ENCODE measurements around the gene BCCIP.

Gene BCCIP

DNA sequence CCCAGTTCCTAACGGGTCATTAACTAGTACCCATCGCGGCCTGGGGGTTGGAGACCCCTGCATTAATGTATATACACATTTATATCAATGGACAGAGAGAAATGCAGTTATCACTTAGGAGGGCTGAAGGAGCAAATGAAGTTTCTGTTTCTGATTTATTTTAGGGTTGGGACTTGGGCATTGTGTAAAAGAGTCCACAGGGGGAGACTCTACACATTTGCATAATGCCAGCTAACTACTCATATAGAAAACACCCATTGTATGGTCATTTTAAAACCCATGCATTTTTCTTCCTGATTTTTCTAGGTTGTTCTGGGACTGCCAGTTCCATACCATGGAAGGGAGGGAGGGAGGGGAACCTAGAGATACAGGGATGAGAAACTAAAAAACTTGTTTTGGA lies 23.5 kb downstream of the BCCIP start:
- TF ChIP-seq, protein P1, sequence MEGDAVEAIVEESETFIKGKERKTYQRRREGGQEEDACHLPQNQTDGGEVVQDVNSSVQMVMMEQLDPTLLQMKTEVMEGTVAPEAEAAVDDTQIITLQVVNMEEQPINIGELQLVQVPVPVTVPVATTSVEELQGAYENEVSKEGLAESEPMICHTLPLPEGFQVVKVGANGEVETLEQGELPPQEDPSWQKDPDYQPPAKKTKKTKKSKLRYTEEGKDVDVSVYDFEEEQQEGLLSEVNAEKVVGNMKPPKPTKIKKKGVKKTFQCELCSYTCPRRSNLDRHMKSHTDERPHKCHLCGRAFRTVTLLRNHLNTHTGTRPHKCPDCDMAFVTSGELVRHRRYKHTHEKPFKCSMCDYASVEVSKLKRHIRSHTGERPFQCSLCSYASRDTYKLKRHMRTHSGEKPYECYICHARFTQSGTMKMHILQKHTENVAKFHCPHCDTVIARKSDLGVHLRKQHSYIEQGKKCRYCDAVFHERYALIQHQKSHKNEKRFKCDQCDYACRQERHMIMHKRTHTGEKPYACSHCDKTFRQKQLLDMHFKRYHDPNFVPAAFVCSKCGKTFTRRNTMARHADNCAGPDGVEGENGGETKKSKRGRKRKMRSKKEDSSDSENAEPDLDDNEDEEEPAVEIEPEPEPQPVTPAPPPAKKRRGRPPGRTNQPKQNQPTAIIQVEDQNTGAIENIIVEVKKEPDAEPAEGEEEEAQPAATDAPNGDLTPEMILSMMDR (IDR thresholded peaks at IDR 0.05), result no peak

DNA sequence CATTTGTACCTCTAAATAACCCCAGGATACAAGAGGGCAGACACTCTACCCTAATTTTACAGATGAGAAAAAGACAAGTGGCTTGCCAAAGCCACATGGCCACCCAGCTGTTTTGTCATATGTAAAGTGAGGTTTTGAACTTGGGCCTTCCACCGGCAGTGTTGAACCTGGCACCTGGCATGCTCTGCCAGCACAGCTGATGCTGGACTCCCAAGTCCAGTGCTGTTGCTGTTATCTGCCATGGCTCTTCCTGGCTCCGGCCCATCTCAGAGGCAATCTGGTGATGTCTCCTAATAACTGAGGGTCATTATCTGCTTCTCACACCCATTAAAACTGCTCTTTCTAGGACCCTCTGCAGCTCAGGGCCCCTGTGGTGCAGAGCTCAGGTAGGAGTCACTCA lies 25.0 kb downstream of the BCCIP start:
- TF ChIP-seq, protein P1 (IDR thresholded peaks at IDR 0.05), result no peak

DNA sequence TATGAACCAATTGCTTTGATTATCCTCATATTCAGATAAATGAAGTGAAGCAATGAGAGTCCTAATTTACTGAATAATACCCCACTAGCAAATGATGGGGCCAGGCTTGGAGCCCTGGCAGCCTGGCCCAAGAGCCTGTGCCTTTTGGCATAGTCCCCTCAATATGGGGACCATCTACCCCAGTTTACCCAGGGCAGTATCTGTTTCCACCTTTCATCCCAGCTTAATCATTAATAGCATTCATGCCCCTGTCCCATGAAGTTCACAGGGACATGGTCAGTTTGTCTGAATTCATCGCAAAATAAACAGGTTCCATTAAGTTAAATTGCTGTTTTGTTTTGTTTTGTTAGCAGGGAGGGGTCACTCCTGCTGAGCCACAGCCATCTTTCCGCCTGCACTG lies 25.5 kb downstream of the BCCIP start:
- TF ChIP-seq, protein P1 (IDR thresholded peaks at IDR 0.05), result no peak

GRCh38 chr10:125849448-125849847 lies 26.1 kb downstream of the BCCIP start:
- TF ChIP-seq, protein P1 (IDR thresholded peaks at IDR 0.05), result no peak

DNA sequence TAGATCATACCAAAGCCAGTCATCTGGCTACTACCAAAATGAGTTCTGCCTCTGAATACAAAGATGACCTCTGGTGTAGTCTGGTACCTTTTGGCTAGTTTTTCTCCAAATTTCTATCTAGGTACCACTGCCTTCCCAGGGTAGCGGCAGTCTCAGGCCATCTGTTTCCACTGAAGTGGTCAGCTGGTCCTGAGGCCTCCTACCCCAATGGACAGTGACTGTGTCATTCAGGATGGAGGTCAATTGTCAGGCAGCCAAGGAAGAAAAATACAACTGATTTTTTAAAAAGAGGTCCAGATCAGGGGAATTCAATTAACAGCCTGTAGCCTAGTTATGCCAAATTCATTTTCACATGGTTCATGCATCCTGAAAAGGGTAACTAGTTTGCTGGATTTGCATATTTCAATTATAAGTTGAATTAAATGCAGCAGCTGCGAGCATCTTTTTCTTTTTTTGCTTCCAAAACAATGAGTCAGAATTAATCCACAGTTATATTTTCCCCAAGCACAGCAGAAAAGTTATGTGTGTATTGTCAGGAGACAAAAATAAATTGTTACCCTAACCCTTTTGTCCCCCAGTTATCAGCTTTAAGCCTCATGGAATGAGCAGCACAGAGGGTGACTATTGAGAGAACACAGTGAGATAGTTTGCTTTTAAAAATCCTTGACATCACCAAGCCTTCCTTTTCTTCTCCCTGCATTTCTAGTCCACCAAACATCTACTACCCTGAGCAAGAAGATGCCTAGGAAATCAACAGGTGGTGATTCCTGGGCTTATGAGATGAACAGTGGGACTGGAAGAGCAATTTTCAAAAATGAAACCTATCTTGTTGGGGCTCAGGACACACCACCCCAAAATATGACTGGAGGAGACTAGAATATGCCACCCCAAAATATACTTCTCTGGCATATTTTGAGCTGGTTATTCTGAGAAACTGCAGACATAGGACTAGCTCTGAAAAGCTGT lies 27.7 kb downstream of the BCCIP start:
- TF ChIP-seq, protein P1 (IDR thresholded peaks at IDR 0.05), result no peak

DNA sequence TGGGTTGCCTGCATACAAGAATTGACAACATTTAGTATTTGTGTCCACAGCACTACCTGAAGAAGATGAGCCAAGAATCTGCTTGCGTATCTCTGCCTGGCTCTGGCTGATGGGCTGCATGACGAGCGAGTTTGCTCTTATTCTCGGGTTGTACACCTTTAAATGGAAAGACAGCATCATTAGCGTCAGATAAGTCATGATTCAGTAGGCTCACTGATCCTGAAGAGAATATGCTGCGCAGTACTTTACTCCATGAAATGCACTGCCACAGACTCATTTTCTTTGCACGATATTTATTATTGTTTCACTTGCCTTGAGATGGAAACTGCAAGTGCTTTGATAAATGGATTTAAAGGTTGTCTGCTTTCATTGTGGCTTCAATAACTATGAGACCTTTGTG lies 29.1 kb downstream of the BCCIP start:
- TF ChIP-seq, protein P1 (IDR thresholded peaks at IDR 0.05), result no peak

DNA sequence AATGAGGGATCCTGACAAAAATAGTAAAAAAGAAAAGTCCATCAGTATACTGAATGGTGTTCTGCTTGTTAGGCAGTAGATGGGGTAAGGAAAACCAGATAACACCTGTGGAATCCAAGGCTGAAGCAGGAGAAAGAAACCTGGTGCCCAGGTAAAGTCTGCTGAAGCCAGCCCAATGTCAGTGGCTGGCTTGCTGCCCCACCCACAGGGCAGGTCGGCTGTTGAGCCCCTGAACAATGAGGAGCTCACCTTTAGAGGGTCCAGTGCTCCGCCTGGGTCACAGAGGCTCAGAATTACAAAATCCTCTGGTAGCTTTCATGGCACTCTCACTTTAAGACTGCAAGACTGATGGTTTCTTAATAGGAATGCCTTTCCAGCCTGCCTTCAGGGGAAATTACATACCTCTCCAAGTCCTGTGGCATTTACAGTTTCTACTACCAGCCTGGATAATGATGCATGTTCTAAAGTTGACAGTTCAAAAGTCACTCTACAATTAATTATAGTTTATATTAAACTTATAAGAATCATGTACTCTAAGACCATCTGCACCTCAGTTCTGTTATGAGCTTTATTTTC lies 33.9 kb downstream of the BCCIP start:
- TF ChIP-seq, protein P1 (IDR thresholded peaks at IDR 0.05), result no peak

Measured in LNCAP (cell line).